ENCODE data around the gene DOP1A.
"Not testable (repeated sequence)": the region's sequence is repeated elsewhere in the genome, so short reads cannot be mapped to it uniquely, and the experiment has no call there.

The DOP1A gene

GRCh38 chr6:83153883-83154521 is 86.5 kb downstream of the DOP1A start:
- no peak for DNase-seq

- no peak for DNase-seq
Observed at GRCh38 chr6:83155794-83156193, 88.3 kb downstream of the DOP1A start.

GRCh38 chr6:83160167-83160566 is 92.7 kb downstream of the DOP1A start:
- no peak for DNase-seq

- no peak for DNase-seq
Observed at GRCh38 chr6:83167726-83168278, 100.3 kb downstream of the DOP1A start.

GRCh38 chr6:83168556-83168955 is 101.1 kb downstream of the DOP1A start:
- no peak for DNase-seq

GRCh38 chr6:83169106-83169505 is 101.6 kb downstream of the DOP1A start:
- no peak for DNase-seq

- no peak for DNase-seq
Observed at GRCh38 chr6:83169511-83169910, 102.0 kb downstream of the DOP1A start.

GRCh38 chr6:83176246-83176645 is 108.8 kb downstream of the DOP1A start:
- DNase-seq: no peak

- no peak for DNase-seq
Observed at GRCh38 chr6:83180426-83180950, 113.0 kb downstream of the DOP1A start.

- DNase-seq: no peak
Observed at GRCh38 chr6:83182114-83182513, 114.6 kb downstream of the DOP1A start.

GRCh38 chr6:83183082-83183828 is 115.8 kb downstream of the DOP1A start:
- peak; percentile 87 for DNase-seq

GRCh38 chr6:83185096-83185495 is 117.6 kb downstream of the DOP1A start:
- no peak for DNase-seq

- DNase-seq: no peak
Observed at GRCh38 chr6:83188501-83188900, 121.0 kb downstream of the DOP1A start.

GRCh38 chr6:83190626-83191025 is 123.2 kb downstream of the DOP1A start:
- DNase-seq: no peak

- DNase-seq: not testable (repeated sequence)
Observed at GRCh38 chr6:83191974-83192373, 124.5 kb downstream of the DOP1A start.

- peak; percentile 20 for DNase-seq
Observed at GRCh38 chr6:83192456-83192855, 125.0 kb downstream of the DOP1A start.

GRCh38 chr6:83192871-83193746 is 125.6 kb downstream of the DOP1A start, which contains the start of the genes PGM3 and RWDD2A:
Gene PGM3, minus strand, starts transcription at chr6:83193265. Its CDS starts 2,253 bp downstream, at chr6:83191012.
Gene RWDD2A, plus strand, starts transcription at chr6:83193357. Its CDS starts 1,095 bp downstream, at chr6:83194452.
- DNase-seq: peak; percentile 83

GRCh38 chr6:83193747-83194566 is 126.5 kb downstream of the DOP1A start:
- DNase-seq: no peak

GRCh38 chr6:83198486-83199172 is 131.2 kb downstream of the DOP1A start:
- DNase-seq: peak; percentile 15

GRCh38 chr6:83199173-83199862 is 131.8 kb downstream of the DOP1A start:
- DNase-seq: no peak

GRCh38 chr6:83199863-83200225 is 132.4 kb downstream of the DOP1A start:
- peak; percentile 32 for DNase-seq

Measured in fibroblast of skin of right quadriceps (primary cell).